ENCODE data around the gene LHCGR. TPM values are rescaled to one million over a fixed set of nuclear protein-coding genes. Genes with fewer than 3 reads are reported as not detected.
A peak's percentile ranks its signal among the peaks of the same experiment; 100 is the strongest.

Gene LHCGR
- total RNA-seq, 1 experiment from 2014 or later, result 0.31 TPM

DNA sequence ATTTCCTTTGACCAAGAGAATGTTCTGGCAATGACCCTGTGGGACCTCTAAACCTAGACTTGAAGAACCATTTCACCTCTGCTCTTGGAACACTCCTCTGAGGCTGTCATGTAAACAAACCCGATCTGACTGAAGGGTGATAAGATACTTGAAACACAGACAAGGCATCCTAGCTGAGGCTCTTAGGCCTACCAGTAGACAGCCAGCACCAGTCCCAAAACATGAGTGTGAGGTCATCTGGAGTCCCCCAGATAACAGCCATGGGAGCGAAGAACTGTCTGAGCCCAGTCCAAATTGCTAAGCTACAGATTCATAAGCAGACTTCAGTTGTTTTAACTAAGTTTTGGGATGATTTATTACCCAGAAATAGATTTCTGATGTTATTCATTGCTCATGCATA lies 39.5 kb upstream of the LHCGR start (continued):
- TF ChIP-seq TEAD1 (CRISPR knock-in tag; IDR thresholded peaks at IDR 0.05), result no peak

DNA sequence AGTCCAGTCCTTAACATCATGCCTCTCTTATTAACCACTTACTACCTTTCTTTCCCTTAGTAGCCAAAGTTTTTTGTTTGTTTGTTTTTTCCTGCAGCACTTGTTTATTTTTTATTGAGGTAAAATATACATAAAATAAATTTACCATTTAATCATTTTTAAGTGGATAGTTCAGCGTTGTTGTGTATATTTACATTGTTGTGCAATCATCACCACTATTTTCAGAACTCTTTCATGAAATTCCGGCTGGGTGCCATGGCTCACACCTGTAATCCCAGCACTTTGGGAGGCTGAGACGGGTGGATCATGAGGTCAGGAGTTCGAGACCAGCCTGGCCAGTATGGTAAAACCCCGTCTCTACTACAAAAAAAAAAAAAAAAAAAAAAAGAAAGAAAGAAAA lies 38.1 kb upstream of the LHCGR start:
- H3K4me1 Mint-ChIP-seq, result peaks cover 39% of the 10 kb centered on the region

DNA sequence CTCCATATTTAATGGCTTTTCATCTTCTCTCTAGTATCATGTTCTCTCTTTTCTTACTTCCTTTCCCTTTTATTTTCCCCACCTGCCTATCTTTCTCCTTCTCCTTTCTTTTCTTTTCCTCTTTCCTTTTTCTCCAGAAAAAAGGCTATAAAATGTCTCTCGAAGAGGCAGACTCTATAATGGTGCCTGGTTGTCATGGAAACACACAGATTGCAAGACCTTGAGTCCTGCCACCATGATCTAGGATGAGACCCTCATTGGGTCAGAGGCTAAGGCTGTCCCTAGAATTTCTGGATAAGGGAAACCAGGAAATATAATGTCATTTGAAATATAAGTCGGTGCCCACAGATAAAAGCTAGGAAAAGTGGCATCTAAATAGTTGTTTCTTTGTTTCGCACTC lies 36.5 kb upstream of the LHCGR start:
- CTCF ChIA-PET, result no interaction called here
- ATAC-seq (peak; percentile 44; the same call in 1 of the 2 replicates), DNase-seq (ENCODE audit: low spot score) (no peak)
- Mint-ChIP-seq H3K4me1 (peaks cover 39% of the 10 kb centered on the region), H3K27me3 (ENCODE audit: low read depth) (no peaks in the 10 kb centered on the region), H3K27ac (no peak overlapping the region), H3K4me3 (peak overlapping the region; percentile 9; the same call in 1 of the 2 replicates), H3K36me3 (no peaks in the 10 kb centered on the region), H3K9me3 (no peaks in the 10 kb centered on the region)
- POLR2A ChIA-PET, result no interaction called here
- no peak for TF ChIP-seq JAZF1 (CRISPR knock-in tag; IDR thresholded peaks at IDR 0.05)
- no peak for TF ChIP-seq EMX1 (CRISPR knock-in tag; IDR thresholded peaks at IDR 0.05)
- TF ChIP-seq ZNF423 (CRISPR knock-in tag; IDR thresholded peaks at IDR 0.05), result no peak
- TF ChIP-seq, protein P1, sequence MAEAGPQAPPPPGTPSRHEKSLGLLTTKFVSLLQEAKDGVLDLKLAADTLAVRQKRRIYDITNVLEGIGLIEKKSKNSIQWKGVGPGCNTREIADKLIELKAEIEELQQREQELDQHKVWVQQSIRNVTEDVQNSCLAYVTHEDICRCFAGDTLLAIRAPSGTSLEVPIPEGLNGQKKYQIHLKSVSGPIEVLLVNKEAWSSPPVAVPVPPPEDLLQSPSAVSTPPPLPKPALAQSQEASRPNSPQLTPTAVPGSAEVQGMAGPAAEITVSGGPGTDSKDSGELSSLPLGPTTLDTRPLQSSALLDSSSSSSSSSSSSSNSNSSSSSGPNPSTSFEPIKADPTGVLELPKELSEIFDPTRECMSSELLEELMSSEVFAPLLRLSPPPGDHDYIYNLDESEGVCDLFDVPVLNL (CRISPR knock-in tag; IDR thresholded peaks at IDR 0.05; ENCODE audit: borderline replicate concordance, low read depth), result no peak
- TF ChIP-seq, protein P2, sequence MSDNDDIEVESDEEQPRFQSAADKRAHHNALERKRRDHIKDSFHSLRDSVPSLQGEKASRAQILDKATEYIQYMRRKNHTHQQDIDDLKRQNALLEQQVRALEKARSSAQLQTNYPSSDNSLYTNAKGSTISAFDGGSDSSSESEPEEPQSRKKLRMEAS (CRISPR knock-in tag; IDR thresholded peaks at IDR 0.05), result no peak

More for the DNA sequence above, 38.1 kb upstream of the LHCGR start:
- Mint-ChIP-seq H3K27ac (no peak overlapping the region), H3K9me3 (no peaks in the 10 kb centered on the region), H3K27me3 (ENCODE audit: low read depth) (no peaks in the 10 kb centered on the region), H3K36me3 (no peaks in the 10 kb centered on the region), H3K4me3 (no peak overlapping the region)
- CTCF ChIA-PET, result interaction anchor here (1.1 kb wide), 1 partner anchor 33 kb away, joined by 4 read pairs; no protein-coding TSS in a partner anchor
- ATAC-seq (no peak), DNase-seq (ENCODE audit: low spot score) (no peak)
- no peak for TF ChIP-seq ZNF219 (CRISPR knock-in tag; IDR thresholded peaks at IDR 0.05; ENCODE audit: borderline replicate concordance)
- TF ChIP-seq, protein P3, sequence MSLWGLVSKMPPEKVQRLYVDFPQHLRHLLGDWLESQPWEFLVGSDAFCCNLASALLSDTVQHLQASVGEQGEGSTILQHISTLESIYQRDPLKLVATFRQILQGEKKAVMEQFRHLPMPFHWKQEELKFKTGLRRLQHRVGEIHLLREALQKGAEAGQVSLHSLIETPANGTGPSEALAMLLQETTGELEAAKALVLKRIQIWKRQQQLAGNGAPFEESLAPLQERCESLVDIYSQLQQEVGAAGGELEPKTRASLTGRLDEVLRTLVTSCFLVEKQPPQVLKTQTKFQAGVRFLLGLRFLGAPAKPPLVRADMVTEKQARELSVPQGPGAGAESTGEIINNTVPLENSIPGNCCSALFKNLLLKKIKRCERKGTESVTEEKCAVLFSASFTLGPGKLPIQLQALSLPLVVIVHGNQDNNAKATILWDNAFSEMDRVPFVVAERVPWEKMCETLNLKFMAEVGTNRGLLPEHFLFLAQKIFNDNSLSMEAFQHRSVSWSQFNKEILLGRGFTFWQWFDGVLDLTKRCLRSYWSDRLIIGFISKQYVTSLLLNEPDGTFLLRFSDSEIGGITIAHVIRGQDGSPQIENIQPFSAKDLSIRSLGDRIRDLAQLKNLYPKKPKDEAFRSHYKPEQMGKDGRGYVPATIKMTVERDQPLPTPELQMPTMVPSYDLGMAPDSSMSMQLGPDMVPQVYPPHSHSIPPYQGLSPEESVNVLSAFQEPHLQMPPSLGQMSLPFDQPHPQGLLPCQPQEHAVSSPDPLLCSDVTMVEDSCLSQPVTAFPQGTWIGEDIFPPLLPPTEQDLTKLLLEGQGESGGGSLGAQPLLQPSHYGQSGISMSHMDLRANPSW (CRISPR knock-in tag; conservative IDR thresholded peaks at IDR 0.05; ENCODE audit: low read depth), result no peak
- no peak for TF ChIP-seq ZNF263 (CRISPR knock-in tag; IDR thresholded peaks at IDR 0.05; ENCODE audit: low read depth)
- POLR2A ChIA-PET, result no interaction called here

DNA sequence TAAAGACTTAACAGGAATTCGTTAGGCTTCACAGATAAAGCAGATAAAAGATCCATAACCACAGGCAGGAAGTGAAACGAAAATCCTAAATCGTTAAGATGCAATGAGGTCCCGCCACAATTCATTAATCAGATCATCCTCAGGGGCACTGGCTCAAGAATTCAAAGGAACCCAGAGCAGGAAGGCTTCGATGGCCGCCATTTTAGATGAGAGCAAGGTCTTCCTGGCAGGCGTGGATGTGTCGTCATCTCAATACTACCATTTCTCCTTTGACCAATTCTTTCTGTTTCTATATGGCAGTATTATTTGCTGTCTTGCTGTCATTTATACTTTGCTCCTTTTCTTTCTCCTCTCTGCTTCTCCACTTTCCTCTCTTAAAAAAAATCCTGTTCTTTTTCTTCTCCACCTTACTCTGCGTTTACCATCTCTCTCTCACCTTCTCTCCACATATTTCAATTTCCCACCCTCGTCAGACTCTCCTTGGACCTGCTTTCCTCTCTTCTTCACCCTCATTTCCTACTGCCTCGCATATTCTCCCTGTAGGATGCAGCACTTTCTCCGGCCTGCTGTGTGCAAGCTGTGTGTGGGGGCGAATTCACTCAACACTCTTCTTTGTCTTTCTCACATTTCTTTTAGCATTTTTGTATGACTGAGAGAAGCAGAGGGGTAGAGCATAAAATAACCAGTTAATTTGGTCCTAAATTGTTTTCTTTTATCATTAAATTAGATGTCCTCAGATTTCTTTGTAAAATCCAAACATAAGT lies 35.1 kb upstream of the LHCGR start:
- Mint-ChIP-seq H3K9me3 (no peaks in the 10 kb centered on the region), H3K36me3 (no peaks in the 10 kb centered on the region), H3K27ac (no peak overlapping the region; the same call in 1 of the 2 replicates), H3K4me3 (no peak overlapping the region), H3K27me3 (ENCODE audit: low read depth) (no peaks in the 10 kb centered on the region), H3K4me1 (peaks cover 40% of the 10 kb centered on the region)
- ChIA-PET CTCF (no interaction called here), POLR2A (no interaction called here)
- peak; percentile 56 for ATAC-seq
- TF ChIP-seq, protein P4, sequence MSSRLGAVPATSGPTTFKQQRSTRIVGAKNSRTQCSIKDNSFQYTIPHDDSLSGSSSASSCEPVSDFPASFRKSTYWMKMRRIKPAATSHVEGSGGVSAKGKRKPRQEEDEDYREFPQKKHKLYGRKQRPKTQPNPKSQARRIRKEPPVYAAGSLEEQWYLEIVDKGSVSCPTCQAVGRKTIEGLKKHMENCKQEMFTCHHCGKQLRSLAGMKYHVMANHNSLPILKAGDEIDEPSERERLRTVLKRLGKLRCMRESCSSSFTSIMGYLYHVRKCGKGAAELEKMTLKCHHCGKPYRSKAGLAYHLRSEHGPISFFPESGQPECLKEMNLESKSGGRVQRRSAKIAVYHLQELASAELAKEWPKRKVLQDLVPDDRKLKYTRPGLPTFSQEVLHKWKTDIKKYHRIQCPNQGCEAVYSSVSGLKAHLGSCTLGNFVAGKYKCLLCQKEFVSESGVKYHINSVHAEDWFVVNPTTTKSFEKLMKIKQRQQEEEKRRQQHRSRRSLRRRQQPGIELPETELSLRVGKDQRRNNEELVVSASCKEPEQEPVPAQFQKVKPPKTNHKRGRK (CRISPR knock-in tag; IDR thresholded peaks at IDR 0.05; ENCODE audit: borderline replicate concordance), result 0 out of 2 replicates have a peak, but pooled peaks have one; percentile 38
- TF ChIP-seq KAT7 (CRISPR knock-in tag; IDR thresholded peaks at IDR 0.05; ENCODE audit: borderline replicate concordance), result no peak
- no peak for DNase-seq (ENCODE audit: low spot score)
